Panc1 (cell line): ENCODE results near the gene VSIG1. TPM values are rescaled to one million over a fixed set of nuclear protein-coding genes. Genes with fewer than 3 reads are reported as not detected.

Experiments used
- ATAC-seq: fragments of 200-7000 bp; cut with Tn5 transposase; 2 replicates; pipeline ENCODE4 v1.9.1; 2020; ENCODE audit warnings: mild to moderate bottlenecking, moderate library complexity
- BruUV-seq: library from RNA; stranded (reverse); fragments of 400-500 nt; replicated peaks from 2 replicates; lab custom pipeline; 2021; lab: Mats Ljungman, UMichigan
- CTCF ChIA-PET: fragments of 300-600 bp; sonication (Branson Sonifier 250); formaldehyde crosslinking; loops from one replicate; lab custom pipeline; 2022; ENCODE audit warnings: antibody characterized with exemption; lab: Charles Lee
- POLR2A ChIA-PET: fragments of 300-600 bp; sonication (Branson Sonifier 250); formaldehyde crosslinking; loops from one replicate; lab custom pipeline; 2022; ENCODE audit warnings: antibody characterized with exemption; lab: Charles Lee
- DNase-seq: peaks from one replicate; pipeline ENCODE4 v3.0.0-alpha.2; 2010; ENCODE audit warnings: low read depth, low spot score
- H3K27ac ChIP-seq: 2 replicates; pipeline ENCODE4 v1.5.1; 2011; ENCODE audit warnings: mild to moderate bottlenecking, low read length, inconsistent platforms
- H3K27me3 ChIP-seq: fragments of 200-500 bp; sonication (Bioruptor generic); 2 replicates; pipeline ENCODE4 v1.6.0; 2014; ENCODE audit warnings: low read length, inconsistent platforms; ENCODE audit not compliant: control insufficient read depth, insufficient read depth
- H3K36me3 ChIP-seq: fragments of 200-500 bp; sonication (Bioruptor generic); 2 replicates; pipeline ENCODE4 v1.5.1; 2014; ENCODE audit warnings: inconsistent platforms, mild to moderate bottlenecking, low read length, moderate library complexity; ENCODE audit not compliant: control insufficient read depth, insufficient read depth
- H3K4me1 ChIP-seq: 2 replicates; pipeline ENCODE4 v1.5.1; 2011; ENCODE audit warnings: inconsistent platforms, mild to moderate bottlenecking, low read length, moderate library complexity; ENCODE audit not compliant: control insufficient read depth, insufficient read depth
- H3K4me3 ChIP-seq, 2 experiments: 2 replicates each; pipeline ENCODE4 v1.5.1; 2011 to 2012; ENCODE audit warnings: low read depth in 2 of 2, low read length in 2 of 2, mild to moderate bottlenecking in 2 of 2, inconsistent platforms in 1 of 2, moderate library complexity in 1 of 2
- H3K9me3 ChIP-seq: fragments of 200-500 bp; sonication (Bioruptor generic); 2 replicates; pipeline ENCODE4 v1.5.1; 2014; ENCODE audit warnings: low read depth, mild to moderate bottlenecking, inconsistent platforms, low read length, moderate library complexity; ENCODE audit not compliant: control insufficient read depth, insufficient read depth
- CTCF ChIP-seq: fragments of 450-650 bp; IDR thresholded peaks from 2 replicates; pipeline ENCODE4 v1.5.1; 2017; ENCODE audit warnings: mild to moderate bottlenecking
- POLR2AphosphoS5 ChIP-seq: IDR thresholded peaks from 2 replicates; pipeline ENCODE4 v1.6.1; 2012; ENCODE audit warnings: mild to moderate bottlenecking, low read depth, low read length, moderate library complexity
- REST ChIP-seq, 2 experiments: IDR thresholded peaks; 2 replicates each; pipeline ENCODE4 v1.6.1; 2011 to 2012; ENCODE audit warnings: low read depth in 2 of 2, control low read depth in 1 of 2, low read length in 1 of 2, mild to moderate bottlenecking in 1 of 2, moderate library complexity in 1 of 2; ENCODE audit not compliant: insufficient read depth in 1 of 2
- SIN3A ChIP-seq: IDR thresholded peaks from 2 replicates; pipeline ENCODE4 v1.6.1; 2012; ENCODE audit warnings: low read depth, mild to moderate bottlenecking, low read length, moderate library complexity, borderline replicate concordance; ENCODE audit not compliant: insufficient read depth
- TCF7L2 ChIP-seq: IDR thresholded peaks from 2 replicates; pipeline ENCODE4 v1.6.1; 2011; ENCODE audit warnings: mild to moderate bottlenecking, low read depth, low read length, inconsistent platforms
- in situ Hi-C: cut with HindIII; loops from 2 replicates; pipeline ENCODE4 v1.10.0; 2016; ENCODE audit warnings: low sequenced_read_pairs, low pct_unique_long_range_greater_than_20kb
- intact Hi-C: fragments of 100-400 bp; cut with micrococcal nuclease; formaldehyde crosslinking; loops from one replicate; pipeline ENCODE4 v1.10.0; 2022; ENCODE audit not compliant: unreplicated experiment
- total RNA-seq: library from RNA; stranded (reverse); gene quantifications from one replicate; pipeline ENCODE4 v1.2.1, GENCODE V29; 2021; ENCODE audit not compliant: unreplicated experiment

The VSIG1 gene
- total RNA-seq, 1 experiment from 2014 or later: not detected

- ChIA-PET POLR2A (no interaction called here), CTCF (no interaction called here)
- no peaks in the 10 kb centered on the region for H3K4me1 ChIP-seq
- BruUV-seq: no TSS peak
- intact Hi-C loops (no loop called here), in situ Hi-C loops (no loop called here)
- ATAC-seq (no peak), DNase-seq (no peak)
- no peak for TF ChIP-seq REST (IDR thresholded peaks at IDR 0.05; ENCODE audit: insufficient read depth in 1 of 2, low read depth in 2 of 2, low read length in 1 of 2)
- H3K4me3 ChIP-seq: no peak overlapping the region
- no peak overlapping the region for H3K27ac ChIP-seq
- no peaks in the 10 kb centered on the region for H3K9me3 ChIP-seq
- H3K36me3 ChIP-seq: no peaks in the 10 kb centered on the region
- no peaks in the 10 kb centered on the region for H3K27me3 ChIP-seq
Measured at GRCh38 chrX:108121291-108121690, 76.4 kb downstream of the VSIG1 start.

- no peaks in the 10 kb centered on the region for H3K27me3 ChIP-seq
- no TSS peak for BruUV-seq
- POLR2A ChIA-PET: no interaction called here
- no peak overlapping the region for H3K27ac ChIP-seq
- in situ Hi-C loops: no loop called here
- no peak for ATAC-seq
- no peaks in the 10 kb centered on the region for H3K4me1 ChIP-seq
- no peaks in the 10 kb centered on the region for H3K36me3 ChIP-seq
- CTCF ChIA-PET: no interaction called here
- intact Hi-C loops: no loop called here
- H3K9me3 ChIP-seq: no peaks in the 10 kb centered on the region
- no peak for DNase-seq
- TF ChIP-seq POLR2AphosphoS5 (no peak), SIN3A (no peak), REST (IDR thresholded peaks at IDR 0.05; ENCODE audit: insufficient read depth in 1 of 2, low read depth in 2 of 2, low read length in 1 of 2) (no peak), TCF7L2 (no peak), CTCF (no peak)
- H3K4me3 ChIP-seq: no peak overlapping the region
Measured at GRCh38 chrX:108122748-108123147, 77.9 kb downstream of the VSIG1 start.
